Measurements from ENCODE around the gene RAMP3.
"Not testable (repeated sequence)": the region's sequence is repeated elsewhere in the genome, so short reads cannot be mapped to it uniquely, and the experiment has no call there.

The RAMP3 gene, protein sequence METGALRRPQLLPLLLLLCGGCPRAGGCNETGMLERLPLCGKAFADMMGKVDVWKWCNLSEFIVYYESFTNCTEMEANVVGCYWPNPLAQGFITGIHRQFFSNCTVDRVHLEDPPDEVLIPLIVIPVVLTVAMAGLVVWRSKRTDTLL

DNA sequence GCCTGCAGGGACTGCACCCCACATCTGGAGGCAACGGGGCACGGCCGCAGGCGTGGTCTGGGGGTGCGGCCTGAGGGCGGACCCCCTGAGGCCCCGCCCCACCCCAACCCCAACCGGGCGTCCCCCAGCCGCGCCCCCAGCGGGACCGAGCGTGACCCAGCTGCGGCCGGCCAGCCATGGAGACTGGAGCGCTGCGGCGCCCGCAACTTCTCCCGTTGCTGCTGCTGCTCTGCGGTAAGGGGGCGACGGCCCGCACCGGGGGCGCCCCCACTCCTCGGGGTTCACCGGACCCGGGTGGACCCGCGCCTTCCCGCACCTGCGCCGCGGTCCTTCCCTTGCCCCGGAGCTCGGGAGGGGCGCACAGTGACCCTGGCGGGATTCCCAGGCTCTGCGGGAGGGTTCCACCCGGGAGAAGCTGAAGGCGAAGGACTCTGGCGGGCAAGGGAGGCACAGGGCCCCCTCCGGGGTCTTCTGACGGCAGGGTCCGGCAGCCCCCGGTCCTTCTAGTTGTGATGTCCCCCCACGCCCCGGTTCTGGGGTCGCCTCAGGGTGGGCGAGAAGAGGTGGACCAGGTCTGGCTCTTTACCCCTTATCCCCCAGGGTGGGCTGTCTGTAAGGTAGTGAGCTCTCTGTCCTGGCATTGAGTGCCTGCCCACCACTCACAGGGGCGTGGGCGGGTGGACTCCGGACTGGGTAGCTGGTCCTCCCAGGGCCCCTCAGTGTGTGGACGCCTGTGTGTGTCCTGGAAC, at the start of gene RAMP3:
RAMP3 (plus strand) TSS at position 139 of the 749 bp plus-strand sequence; CDS start at position 177, 38 bp downstream.
- POLR2A ChIA-PET, result no interaction called here
- CTCF ChIA-PET, result interaction anchor here (1.0 to 9.8 kb wide), 2 partner anchors 22 to 100 kb away, joined by 3 to 141 read pairs; no protein-coding TSS in a partner anchor
- TF ChIP-seq, protein P1, sequence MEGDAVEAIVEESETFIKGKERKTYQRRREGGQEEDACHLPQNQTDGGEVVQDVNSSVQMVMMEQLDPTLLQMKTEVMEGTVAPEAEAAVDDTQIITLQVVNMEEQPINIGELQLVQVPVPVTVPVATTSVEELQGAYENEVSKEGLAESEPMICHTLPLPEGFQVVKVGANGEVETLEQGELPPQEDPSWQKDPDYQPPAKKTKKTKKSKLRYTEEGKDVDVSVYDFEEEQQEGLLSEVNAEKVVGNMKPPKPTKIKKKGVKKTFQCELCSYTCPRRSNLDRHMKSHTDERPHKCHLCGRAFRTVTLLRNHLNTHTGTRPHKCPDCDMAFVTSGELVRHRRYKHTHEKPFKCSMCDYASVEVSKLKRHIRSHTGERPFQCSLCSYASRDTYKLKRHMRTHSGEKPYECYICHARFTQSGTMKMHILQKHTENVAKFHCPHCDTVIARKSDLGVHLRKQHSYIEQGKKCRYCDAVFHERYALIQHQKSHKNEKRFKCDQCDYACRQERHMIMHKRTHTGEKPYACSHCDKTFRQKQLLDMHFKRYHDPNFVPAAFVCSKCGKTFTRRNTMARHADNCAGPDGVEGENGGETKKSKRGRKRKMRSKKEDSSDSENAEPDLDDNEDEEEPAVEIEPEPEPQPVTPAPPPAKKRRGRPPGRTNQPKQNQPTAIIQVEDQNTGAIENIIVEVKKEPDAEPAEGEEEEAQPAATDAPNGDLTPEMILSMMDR (IDR thresholded peaks at IDR 0.05; ENCODE audit: insufficient read depth, low read length, missing control alignments), result no peak
- no peak within 1 kb of the TSS for H3K4me3 ChIP-seq (ENCODE audit: low read depth, low read length)
- DNase-seq (ENCODE audit: low read depth, low spot score), result no peak

DNA sequence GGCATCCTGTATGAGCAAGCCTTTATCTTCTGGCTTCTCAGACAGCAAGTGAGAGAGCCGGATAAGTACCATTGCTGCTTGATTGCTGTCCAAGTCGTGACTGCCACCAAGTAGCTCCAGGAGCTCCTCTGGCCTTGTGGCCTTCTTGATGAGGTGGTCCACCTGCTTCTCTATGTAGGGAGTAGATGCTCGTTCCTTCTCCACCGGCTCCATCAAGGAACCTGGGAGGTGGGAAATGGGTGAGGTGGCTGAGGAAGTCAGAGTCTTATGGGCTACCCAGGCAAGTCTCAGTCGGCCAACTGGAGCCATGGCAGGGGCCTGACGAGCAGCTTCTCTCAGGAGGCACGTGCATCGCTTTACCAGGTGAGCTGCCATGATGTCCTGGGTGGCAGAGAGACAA, 48.7 kb upstream of the RAMP3 start:
- no peak overlapping the region for H3K4me3 ChIP-seq (ENCODE audit: low read depth, low read length)
- POLR2A ChIA-PET, result no interaction called here
- CTCF ChIA-PET, result no interaction called here
- TF ChIP-seq, protein P1 (IDR thresholded peaks at IDR 0.05; ENCODE audit: insufficient read depth, low read length, missing control alignments), result no peak
- DNase-seq (ENCODE audit: low read depth, low spot score), result no peak

DNA sequence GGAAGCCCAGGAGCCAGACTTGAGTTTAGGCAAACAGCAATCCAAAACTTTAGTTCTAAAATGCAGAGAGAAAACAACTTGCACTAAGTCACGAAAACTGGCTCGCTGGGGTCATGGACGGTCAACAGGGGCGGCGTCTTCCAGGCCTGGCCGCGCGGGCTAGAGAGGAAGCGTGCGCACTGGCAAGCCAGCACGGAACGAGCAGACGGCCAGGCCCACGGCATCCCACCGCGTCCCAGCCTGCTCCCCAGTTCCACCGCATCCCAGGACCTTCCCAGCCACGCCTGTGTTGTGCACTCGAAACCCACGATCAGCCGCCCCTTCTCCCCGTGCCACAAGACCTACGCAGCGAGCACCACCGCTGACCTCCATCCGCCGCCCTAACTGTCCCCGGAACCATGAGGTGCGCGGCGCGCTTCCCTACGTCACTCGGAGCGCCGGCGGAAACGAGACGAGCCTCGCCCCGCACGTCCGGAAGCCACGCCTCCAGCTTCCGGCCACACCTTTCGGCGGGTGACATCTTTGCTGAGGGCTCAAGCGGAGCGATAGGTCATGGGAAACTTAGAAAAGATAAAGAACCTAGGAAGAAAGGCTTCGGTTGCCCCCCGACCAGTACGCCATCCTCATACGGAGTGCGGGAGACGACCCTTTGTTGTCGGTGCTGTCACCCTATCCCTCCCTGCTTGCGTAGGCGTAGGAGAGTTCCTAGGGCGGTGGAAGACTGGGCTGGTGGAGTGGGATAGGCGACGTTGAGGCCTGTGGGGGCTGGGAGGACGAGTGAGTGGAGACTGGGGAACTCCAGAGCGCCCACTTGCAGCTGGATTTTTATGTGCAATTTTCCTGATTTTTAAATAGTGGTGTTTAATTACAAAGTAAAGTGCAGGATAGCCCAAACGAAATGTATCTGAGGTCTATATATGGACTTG, 46.0 kb upstream of the RAMP3 start, which contains the start of gene TBRG4:
TBRG4 (minus strand) TSS at position 400 of the 926 bp plus-strand sequence. CDS start 2,460 bp downstream, outside the sequence.
- ChIA-PET CTCF (interaction anchor here (1.1 to 3.9 kb wide), 2 partner anchors 16 to 25 kb away, joined by 3 to 16 read pairs; no protein-coding TSS in a partner anchor), POLR2A (interaction anchor here (0.5 to 1.4 kb wide), 5 partner anchors 19 to 220 kb away, joined by 3 to 5 read pairs (median 3); no protein-coding TSS in a partner anchor)
- peak; percentile 45 for DNase-seq (ENCODE audit: low read depth, low spot score)
- TF ChIP-seq, protein P1 (IDR thresholded peaks at IDR 0.05; ENCODE audit: insufficient read depth, low read length, missing control alignments), result peak; percentile 28
- peak within 1 kb of the TSS; percentile 100 for H3K4me3 ChIP-seq (ENCODE audit: low read depth, low read length)

DNA sequence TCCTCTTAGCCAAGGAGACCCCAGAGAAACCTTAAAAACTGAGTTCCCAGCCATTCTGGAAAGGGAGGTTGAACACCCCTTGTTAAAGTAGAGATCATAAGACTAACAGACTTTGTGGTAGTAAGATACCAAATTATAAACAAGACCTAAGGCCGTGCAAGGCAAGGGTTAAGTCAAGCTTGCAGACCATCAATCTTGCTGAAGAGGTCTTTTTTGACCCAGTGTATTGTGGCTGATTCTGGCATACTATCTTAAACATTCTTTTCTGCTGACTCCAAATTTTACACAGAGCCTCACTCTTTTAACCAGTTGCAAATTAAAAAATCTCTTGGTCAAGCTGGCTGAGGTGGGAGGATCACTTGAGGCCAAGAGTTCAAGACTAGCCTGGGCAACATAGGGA, 44.9 kb upstream of the RAMP3 start:
- POLR2A ChIA-PET, result no interaction called here

DNA sequence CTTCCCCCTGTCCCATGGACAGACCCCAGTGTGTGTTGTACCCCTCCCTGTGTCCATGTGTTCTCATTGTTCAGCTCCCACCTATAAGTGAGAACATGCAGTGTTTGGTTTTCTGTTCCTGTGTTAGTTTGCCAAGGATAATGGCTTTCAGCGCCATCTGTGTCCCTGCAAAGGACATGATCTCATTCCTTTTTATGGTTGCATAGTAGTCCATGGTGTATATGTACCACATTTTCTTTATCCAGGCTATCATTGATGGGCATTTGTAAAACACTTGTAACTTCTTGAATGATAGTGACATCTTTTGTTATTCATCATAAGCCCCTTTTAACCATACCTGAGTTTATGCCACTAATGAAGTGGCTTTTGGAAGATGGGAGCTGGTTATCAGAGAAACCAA, 43.3 kb upstream of the RAMP3 start:
- H3K4me3 ChIP-seq (ENCODE audit: low read depth, low read length); DNase-seq (ENCODE audit: low read depth, low spot score); POLR2A ChIA-PET: not testable (repeated sequence)
- CTCF ChIA-PET, result interaction anchor here (1.0 to 1.5 kb wide), 3 partner anchors 13 to 549 kb away, joined by 3 to 6 read pairs (median 3); no protein-coding TSS in a partner anchor

More for the DNA sequence above, 44.9 kb upstream of the RAMP3 start:
- TF ChIP-seq, protein P1 (IDR thresholded peaks at IDR 0.05; ENCODE audit: insufficient read depth, low read length, missing control alignments), result no peak
- H3K4me3 ChIP-seq (ENCODE audit: low read depth, low read length), result no peak overlapping the region
- DNase-seq (ENCODE audit: low read depth, low spot score), result no peak
- CTCF ChIA-PET, result interaction anchor here (1.1 to 3.9 kb wide), 3 partner anchors 15 to 24 kb away, joined by 3 to 16 read pairs (median 4); no protein-coding TSS in a partner anchor

DNA sequence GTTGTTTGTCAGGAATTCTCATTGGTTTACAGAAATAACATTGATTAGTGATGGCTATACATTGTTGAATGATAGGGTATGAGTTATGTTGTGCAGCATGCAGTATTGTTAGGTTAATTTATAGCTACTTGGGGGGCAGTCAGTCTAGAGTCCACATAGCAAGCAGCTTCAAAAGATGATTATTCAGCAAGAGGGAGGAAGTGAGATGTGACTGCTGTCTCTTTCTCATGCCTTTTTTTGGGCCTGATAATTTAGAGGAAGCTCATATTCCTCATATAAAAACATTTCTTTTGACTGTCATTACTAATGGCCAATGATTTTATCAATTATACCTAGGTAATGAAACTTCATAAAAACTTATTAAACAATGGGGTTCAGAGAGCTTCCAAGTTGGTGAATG, 42.7 kb upstream of the RAMP3 start:
- TF ChIP-seq, protein P1 (IDR thresholded peaks at IDR 0.05; ENCODE audit: insufficient read depth, low read length, missing control alignments), result no peak
- POLR2A ChIA-PET, result no interaction called here
- CTCF ChIA-PET, result interaction anchor here (1.3 to 1.5 kb wide), 2 partner anchors 12 to 21 kb away, joined by 3 to 6 read pairs; no protein-coding TSS in a partner anchor
- H3K4me3 ChIP-seq (ENCODE audit: low read depth, low read length), result no peak overlapping the region
- DNase-seq (ENCODE audit: low read depth, low spot score), result no peak
